MM.1S (cell line): ENCODE data around the gene C7orf33.

Experiments
- EZH2 ChIP-seq: fragments of 300-600 bp; sonication (generic); optimal IDR thresholded peaks from 2 replicates; pipeline ENCODE3; 2017; ENCODE audit warnings: low read depth, mild to moderate bottlenecking, antibody characterized with exemption, low read length, mixed read lengths
- TF ChIP-seq, protein P1 (sequence below): fragments of 300-600 bp; sonication (generic); IDR thresholded peaks from 2 replicates; pipeline ENCODE4 v1.5.1; 2016; ENCODE audit warnings: antibody characterized with exemption, low read length, mixed read lengths

DNA sequence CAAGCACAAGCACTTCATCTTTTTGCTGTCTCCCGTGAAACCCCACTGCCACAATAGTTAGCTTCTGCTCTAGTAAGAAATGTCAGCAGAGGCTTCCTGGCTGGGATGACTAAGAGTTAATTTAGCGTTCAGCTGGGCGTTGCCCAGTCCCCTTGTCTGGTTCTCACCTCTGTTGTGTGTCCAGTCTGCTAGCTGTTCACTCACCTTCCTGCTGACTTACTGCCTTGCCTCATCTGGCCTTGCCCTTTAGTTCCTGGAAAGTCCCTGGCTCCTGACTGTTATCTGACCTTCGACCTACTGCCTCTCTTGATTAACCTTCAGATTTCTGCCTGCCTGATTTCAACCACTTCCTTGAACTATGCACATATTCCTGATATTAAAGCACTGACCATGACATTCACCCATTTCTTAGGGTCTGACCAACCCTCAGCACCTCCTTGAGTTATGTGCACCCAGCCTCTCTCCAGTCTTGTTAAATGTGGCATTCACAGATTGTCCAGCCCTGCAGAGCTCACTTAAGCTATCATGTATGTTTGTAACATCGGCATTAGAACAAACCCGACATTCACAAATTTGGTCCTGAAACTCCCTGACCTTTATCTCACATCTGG lies 30.3 kb downstream of the C7orf33 start:
- TF ChIP-seq, protein P1, sequence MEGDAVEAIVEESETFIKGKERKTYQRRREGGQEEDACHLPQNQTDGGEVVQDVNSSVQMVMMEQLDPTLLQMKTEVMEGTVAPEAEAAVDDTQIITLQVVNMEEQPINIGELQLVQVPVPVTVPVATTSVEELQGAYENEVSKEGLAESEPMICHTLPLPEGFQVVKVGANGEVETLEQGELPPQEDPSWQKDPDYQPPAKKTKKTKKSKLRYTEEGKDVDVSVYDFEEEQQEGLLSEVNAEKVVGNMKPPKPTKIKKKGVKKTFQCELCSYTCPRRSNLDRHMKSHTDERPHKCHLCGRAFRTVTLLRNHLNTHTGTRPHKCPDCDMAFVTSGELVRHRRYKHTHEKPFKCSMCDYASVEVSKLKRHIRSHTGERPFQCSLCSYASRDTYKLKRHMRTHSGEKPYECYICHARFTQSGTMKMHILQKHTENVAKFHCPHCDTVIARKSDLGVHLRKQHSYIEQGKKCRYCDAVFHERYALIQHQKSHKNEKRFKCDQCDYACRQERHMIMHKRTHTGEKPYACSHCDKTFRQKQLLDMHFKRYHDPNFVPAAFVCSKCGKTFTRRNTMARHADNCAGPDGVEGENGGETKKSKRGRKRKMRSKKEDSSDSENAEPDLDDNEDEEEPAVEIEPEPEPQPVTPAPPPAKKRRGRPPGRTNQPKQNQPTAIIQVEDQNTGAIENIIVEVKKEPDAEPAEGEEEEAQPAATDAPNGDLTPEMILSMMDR = no peak
- no peak for TF ChIP-seq EZH2
